Peyer's patch (tissue), 4 donors: ENCODE data around the gene MYO1D.

Source experiments
- CTCF ChIP-seq, 6 experiments: fragments of 450-650 bp in 4 of 6; fragments of 200-600 bp in 2 of 6; sonication (generic) in 1 of 6; IDR thresholded peaks; one replicate each; pipeline ENCODE4 v1.5.1; 2017 to 2019; ENCODE audit warnings: antibody characterized with exemption in 6 of 6, mild to moderate bottlenecking in 3 of 6, moderate library complexity in 1 of 6
- POLR2A ChIP-seq, 2 donors: fragments of 450-650 bp; IDR thresholded peaks; one replicate each; pipeline ENCODE4 v1.5.1; 2017; ENCODE audit warnings: antibody characterized with exemption in 2 of 2, mild to moderate bottlenecking in 2 of 2, moderate library complexity in 2 of 2

DNA sequence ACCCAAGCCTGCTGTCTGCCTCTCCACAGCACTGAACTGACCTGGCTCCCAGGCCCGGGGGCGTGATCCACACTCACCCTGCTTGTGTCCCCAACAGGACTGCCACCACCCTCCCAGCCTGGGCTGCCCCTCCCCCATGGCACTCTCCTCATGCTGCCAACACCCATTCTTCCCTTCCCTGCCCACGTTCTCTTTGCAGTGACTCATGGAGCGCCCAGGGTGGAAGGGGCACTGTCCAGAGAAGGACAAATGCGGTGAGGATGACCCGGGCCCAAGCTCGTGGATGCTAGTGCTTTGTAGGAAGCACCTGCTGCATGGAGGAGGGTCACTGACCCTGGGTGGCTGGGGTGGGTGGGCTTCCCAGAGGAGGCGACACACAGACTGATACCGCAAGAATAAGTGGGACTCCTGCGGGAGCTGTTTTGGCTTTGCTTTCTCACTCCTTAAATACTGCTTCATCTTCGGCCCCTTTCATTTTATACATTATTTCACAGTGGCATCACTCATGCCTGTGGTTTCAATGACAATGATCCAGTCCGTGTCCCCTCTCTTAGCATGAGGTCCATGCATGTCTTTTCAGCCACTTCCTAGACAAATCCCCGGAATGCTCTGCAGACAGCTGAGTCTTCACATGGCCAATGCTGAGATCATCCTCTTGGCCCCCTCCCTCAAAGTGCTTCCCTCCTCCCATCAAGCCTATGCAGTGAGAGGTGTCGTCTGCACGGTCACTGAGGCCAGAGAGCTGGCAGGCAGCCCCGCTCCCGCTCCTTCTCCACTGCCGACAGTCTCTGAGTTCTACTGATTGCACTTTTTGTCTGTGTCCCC lies 372.5 kb downstream of the MYO1D start:
- TF ChIP-seq CTCF (IDR thresholded peaks at IDR 0.05) (no peak), POLR2A (IDR thresholded peaks at IDR 0.05) (no peak)
